Skin epidermis (tissue), 12 donors: ENCODE measurements around the gene RNF169.
"Not testable (repeated sequence)": the region's sequence is repeated elsewhere in the genome, so short reads cannot be mapped to it uniquely, and the experiment has no call there.

ENCODE experiments used
- H3K27ac ChIP-seq, 21 experiments: fragments of 200-600 bp; sonication (generic) in 11 of 21; one replicate each; pipeline ENCODE4 v1.5.0; 2020; ENCODE audit warnings: mild to moderate bottlenecking in 3 of 21, inconsistent platforms in 2 of 21, moderate library complexity in 2 of 21
- H3K4me3 ChIP-seq, 7 experiments: fragments of 200-600 bp; sonication (generic) in 2 of 7; one replicate each; pipeline ENCODE4 v1.5.0; 2020; ENCODE audit warnings: inconsistent platforms in 2 of 7, mild to moderate bottlenecking in 2 of 7, moderate library complexity in 1 of 7

The RNF169 gene

DNA sequence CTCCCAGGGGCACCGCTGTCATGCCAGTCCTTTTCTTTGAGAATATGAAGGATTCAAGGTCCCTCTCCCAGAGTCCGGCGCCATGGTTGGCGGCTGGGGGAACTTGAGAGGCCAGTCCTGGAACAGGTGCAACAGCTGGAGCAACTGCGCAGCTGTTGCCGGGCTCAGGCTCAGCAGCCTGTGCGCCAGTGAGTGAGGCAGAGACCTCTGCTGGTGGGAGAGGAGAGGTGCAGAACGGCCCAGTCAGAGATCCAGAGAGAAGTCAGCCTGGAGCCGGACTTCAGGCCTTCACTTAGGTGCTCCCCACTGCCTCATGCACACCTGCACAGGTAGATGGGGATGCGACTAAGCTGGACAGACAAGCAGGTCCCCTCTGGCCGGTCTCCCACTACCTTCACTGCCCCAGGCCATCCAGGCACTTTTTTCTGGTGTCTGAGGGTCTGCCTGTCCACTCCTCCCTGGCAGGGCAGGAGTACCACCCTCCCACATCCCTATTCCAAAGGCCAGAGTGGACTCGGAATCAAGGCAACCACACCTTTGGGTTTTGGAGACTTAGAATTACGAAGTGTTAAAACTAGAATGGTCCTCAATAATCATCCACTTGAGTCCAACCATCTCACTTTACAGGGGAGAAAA is 22.0 kb upstream of the RNF169 start:
- Histone ChIP-seq H3K4me3 (no peak overlapping the region), H3K27ac (no peak overlapping the region)

DNA sequence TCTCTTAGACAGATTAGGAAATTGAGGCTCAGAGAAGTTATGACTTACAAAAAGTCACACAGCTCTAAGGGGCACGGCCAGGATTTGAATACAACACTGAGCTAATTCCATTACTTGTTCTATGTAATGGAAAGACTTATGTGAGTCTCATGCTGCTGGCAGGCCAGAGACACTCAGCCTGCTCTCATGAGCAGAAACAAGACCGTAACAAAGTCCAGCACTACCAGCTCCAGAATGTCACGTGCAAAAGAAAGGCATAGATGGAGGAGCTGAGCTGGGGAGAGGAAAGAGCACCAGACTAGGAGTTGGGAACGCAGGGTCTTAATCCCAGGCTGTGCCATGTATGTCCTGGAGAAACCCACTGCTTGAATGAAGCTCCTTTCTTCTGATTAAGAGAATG is 19.3 kb upstream of the RNF169 start:
- Histone ChIP-seq H3K27ac (no peak overlapping the region), H3K4me3 (no peak overlapping the region)

DNA sequence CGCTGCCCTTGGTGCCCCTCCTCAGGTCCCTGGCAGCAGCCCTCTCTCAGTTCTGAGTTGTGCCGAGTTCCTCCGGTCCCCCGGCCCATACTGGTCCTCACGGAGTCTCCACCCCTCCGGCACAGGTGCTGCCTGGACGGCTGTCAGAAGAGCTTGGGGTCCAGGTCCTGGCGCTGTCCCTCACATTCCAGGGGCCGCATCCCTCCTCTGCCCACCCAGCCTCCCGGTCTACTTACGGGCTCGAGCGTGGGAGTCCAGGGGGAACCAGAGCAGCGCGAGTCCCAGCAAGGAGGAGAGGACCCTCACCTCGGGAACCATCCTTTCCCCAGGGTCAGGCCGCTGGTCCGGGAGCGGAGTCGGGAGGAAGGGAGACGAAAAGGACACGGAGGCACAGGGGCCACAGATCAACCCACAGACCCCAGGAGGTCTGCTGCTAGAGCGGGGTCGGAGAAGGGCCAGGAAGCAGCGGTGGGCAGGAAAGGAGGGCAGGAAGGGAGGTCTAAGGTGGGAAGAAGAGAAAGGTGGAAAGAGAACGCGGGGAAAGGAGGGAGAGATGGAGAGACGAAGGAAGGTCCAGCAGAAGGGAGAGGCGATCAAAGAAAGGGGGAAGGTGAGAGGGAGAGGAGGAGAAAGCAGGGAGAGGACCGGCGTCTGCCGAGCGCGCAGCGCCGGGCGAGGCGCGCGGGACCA is 17.9 kb upstream of the RNF169 start:
- Histone ChIP-seq H3K27ac (no peak overlapping the region), H3K4me3 (no peak overlapping the region)

DNA sequence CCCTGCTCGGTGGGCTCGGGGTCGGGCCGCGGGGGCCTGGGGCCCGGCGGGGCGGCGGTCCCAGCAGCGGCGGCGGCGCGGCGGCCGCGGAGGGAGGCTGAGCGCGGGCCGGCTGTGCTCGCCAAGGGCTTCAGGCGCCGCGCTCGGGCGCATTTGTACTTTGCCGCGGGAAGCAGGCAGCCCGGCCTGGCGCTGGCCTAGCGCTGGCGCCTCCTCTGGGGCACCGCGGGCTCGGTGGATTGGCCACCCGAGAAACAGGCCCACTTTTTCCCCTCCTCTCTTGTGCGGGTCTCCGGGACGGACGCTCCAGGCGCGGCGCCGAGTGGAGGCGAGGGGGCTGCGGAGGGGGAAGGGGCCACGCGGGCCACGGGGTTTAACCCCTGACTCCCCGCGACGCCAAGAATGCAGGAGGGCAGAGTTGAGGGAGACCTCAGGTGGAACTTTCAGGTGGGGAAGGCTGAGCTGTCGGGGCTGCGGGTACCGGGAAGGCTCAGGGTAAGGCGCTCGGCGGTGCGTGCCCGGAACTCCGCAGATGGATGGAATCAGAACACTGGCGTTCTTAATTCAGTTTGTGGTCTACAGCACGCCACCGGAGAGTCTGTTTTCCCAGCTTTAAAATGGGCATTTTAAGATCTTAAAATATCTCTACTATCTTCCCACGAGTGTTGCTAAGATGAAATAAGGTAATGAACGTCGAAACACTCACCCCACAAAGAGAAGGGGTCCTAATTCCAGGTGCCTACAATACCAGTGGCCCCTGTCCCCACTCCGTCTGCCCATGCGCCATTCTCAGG is 17.2 kb upstream of the RNF169 start, which contains the start of gene CHRDL2:
Gene CHRDL2 (minus strand): TSS at position 126 of the 794 bp plus-strand sequence. CDS start 538 bp downstream, outside the sequence.
- no peak within 1 kb of the TSS for H3K27ac ChIP-seq
- H3K4me3 ChIP-seq = peak within 1 kb of the TSS in 2 of 7 experiments; percentile 23 to 26

DNA sequence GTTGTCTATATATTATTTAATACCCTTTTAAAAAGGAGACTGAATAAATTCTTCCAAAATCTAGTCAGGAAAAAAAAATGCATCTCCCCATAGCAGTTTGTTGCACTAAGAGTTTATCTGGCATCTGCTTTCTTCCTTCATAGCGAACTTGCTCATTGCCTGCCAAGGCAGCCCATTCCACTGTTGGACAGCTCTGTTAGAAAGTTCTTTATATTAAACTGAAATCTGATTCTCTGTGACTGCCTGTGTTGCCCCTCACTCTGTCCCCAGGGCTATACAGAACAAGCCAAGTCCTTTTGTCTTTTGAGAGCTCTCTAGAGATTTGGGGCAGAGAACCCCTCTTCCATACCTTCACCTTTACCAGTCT is 14.1 kb upstream of the RNF169 start:
- no peak overlapping the region for H3K4me3 ChIP-seq
- H3K27ac ChIP-seq = no peak overlapping the region

DNA sequence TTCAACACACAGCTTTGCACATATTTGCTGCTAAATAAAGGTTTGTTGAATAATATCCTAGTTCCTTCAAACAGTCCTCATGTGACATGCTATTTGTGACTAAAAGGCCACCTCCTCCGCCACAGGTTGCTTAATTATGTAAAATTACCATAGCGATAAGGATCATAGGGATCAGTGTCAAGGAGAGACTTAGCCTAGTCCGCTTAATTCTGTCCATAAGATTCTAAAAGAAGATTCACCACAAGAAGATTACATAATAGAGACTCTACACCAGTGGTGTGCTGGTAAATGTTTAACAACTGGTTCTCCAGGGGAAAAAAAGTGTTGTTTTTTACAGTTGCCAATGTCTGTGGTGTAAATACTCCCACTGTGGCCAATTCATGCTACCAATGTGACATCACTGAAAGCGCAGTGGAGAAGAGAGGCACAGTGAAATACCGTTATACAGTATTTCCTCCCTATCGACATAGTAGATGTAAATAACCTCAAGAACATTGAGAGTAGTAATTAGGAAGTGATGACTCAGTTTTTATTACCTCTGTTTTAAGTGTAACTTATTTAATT is 13.2 kb upstream of the RNF169 start:
- no peak overlapping the region for H3K4me3 ChIP-seq
- H3K27ac ChIP-seq = no peak overlapping the region

DNA sequence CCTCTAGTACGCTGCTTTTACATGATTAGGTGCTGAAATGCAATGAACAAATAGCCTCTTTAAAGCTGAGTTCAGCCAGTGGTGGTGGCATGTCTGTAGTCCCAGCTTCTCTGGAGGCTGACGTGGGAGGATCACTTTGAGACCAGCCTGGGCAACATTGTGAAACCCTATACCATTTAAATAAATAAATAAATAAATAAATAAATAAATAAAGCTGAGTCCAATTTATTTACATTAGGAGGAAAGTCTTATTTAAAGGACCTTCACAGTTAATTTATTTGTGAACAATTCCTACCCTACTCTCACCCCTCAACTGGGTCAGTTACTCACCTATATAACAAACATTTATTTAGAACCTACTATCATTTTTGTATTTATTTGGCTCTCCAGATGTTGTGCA is 12.6 kb upstream of the RNF169 start:
- no peak overlapping the region for H3K4me3 ChIP-seq
- no peak overlapping the region for H3K27ac ChIP-seq

DNA sequence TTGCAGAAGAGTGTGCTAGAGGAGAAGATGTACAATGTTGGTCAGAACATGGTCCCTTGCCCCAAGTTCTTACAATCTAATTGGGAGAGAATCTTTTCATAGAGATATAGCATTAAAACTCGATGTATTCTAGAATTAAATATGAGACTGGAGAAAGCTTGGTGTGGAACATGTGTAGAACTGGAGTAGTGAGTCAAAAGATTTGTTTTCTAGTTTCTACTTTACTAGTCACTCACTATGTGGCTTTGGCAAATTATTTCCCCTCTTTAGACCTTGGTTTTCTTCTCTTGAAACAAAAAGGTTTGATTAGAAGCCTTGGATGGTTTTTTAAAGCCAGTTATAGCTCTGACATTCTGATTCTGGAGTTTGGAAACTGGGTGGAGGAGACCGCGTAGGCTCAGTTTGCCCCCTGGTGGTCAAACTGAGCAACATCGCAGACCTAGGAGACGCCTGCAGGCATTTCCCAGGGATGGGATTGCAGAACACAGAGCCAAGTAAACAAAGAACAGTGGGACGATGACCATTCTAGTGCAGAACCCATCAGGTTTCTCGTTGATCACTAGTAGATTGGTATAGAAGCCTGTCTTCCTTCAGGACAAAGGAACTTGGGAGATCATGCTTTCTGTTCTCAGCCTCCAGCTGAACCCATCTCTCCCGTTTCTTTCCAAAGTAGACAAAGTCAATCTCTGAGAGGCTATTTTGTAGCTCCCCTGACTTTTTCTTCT is 8.9 kb upstream of the RNF169 start:
- Histone ChIP-seq H3K27ac (no peak overlapping the region), H3K4me3 (no peak overlapping the region)

DNA sequence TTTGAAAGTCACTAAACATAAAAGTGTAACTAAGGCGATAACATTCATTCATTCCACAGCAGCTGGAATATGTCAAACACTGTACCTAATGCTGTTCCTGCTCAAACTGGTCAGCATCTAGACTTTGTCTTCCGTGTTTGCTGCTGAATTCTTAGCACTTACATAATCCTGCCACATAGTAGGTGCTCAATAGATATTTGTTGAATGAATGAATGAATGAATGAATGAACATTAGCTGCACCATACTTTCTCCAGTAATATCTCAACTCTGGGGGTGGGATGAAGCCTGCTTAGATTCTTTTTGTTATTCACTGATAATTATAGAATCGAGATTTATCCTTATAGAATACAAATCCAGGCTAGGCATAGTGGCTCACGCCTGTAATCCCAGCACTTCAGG is 6.6 kb upstream of the RNF169 start:
- Histone ChIP-seq H3K4me3 (no peak overlapping the region), H3K27ac (no peak overlapping the region)

DNA sequence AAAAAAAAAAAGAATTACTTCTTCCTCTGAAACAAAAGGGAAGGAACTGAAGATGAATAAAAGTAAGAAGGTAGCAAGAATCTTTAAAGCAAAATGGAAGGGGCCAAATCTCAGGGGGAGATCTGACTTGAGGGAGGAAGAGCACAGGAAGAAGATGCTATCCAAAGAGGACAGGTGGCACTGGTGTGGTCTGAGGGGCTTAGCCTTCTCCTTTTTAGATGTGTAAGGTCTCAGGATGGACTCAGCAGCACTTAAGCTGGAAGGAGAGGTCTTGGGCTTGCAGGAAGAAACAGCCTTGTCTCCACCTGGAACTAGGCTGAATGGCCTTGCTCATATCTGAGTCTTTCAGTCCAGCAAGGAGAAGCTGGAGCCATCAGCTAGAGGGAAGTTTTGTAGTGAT is 5.0 kb upstream of the RNF169 start:
- no peak overlapping the region for H3K27ac ChIP-seq
- no peak overlapping the region for H3K4me3 ChIP-seq

DNA sequence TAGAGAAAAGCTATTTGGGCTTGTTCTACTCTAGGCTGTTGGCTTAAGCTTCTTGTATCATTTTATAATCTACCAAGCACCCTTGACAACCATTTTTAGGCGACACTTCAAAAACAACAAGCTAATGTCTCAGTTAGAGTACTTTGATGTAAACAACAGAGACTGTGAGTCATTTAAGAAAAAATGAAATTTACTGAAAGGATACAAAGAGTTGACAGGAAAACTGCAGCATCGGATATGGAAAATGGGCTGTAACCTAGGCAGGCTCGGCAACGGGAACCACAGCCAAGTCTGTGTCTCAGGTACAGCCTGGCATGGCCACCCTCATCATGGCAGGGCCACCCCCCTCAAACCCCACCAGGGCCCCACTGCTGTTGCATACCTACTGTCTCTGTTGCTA is 4.4 kb upstream of the RNF169 start:
- Histone ChIP-seq H3K27ac (no peak overlapping the region), H3K4me3 (no peak overlapping the region)

DNA sequence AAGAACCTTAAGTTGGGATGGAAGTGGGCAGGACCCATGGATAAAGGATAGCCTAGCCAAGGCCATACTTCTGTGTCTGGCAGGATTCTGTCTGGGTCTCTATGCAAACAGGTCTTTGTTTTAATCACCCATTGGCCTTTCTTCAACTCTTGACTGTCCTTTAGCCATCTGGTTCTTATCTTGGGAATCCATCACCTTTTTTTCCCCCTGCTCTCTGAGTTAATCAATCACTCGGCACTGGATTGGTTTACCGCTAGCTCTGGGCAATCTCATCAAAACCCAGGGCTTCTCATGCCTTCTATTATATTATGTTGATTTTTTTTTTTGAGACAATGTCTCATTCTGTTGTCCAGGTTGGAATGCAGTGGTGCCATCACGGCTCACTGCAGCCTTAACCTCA is 1.8 kb upstream of the RNF169 start:
- Histone ChIP-seq H3K4me3 (no peak overlapping the region), H3K27ac (no peak overlapping the region)

DNA sequence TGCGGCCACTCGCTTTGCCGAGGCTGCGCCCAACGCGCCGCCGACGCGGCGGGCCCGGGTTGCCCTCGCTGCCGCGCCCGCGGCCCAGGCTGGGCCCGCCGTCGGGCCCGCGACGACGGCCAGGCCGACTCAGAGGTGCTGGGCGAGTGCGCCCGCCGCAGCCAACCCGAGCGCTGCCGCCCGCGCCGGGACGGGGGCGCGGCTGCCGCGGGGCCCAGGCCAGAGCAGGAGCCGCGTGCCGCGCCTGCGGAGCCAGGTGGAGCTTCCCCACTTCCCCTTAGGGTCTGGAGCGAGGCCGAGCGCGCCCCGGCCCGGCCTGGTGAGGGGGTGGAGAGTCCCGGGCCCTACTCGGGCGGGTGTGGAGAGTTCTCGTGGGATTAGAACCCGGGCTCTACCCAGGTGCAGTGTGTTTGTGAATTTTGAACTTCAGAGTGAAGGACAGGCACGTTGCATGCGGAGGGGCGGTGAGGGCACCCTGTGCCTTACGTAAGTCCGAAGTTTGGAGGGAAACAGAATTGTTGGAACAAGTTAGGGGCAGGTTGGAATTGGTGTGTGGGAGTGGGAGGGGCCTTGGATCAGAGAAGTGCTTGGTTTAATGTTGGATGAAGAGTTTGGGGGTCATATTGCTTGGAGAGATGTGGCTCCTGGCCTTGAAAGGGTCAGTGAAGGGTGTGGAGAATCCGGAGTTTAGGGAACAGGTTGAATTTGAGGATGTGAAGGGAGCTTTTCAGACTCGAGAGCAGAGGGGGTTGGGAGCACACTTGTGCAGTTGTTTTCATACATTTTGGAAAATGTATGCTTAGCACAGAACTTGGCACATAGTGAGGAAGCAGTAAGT is 697 bp downstream of the RNF169 start:
- peak overlapping the region; percentile 50 to 84 (median 72) for H3K4me3 ChIP-seq
- peak overlapping the region; percentile 84 to 99 (median 97) for H3K27ac ChIP-seq

DNA sequence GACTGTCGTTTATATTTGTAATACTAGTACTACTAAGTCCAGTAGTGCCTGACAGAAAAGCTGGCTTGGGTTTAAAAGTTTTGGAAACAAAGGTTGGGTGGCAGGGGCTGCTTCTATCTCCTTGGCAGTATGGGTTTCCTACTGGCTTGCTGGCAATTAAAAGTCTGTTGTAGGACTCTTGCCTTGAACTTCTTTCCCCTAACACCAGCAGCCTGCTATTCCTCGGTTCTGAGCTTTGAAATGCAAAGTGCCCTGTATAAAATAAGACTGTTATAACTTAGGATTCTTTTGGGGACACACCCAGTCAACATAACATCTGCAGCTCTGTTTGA is 1.3 kb downstream of the RNF169 start:
- Histone ChIP-seq H3K27ac (peak overlapping the region in 14 of 21 experiments; percentile 3 to 99 (median 96)), H3K4me3 (peak overlapping the region; percentile 50 to 84 (median 72))

DNA sequence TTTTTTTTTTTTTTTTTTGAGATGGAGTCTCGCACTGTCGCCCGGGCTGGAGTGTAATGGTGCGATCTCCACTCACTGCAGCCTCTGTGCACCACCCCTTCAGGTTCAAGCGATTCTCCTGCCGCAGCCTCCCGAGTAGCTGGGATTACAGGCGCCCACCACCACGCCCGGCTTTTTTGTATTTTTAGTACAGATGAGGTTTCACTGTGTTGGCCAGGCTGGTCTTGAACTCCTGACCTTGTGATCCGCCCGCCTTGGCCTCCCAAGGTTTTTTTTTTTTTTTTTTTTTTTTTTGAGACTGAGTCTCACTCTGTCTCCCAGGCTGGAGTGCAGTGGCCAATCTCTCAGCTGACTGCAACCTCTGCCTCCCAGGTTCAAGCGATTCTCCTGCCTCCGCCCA is 1.9 kb downstream of the RNF169 start:
- H3K27ac ChIP-seq, H3K4me3 ChIP-seq: not testable (repeated sequence)

DNA sequence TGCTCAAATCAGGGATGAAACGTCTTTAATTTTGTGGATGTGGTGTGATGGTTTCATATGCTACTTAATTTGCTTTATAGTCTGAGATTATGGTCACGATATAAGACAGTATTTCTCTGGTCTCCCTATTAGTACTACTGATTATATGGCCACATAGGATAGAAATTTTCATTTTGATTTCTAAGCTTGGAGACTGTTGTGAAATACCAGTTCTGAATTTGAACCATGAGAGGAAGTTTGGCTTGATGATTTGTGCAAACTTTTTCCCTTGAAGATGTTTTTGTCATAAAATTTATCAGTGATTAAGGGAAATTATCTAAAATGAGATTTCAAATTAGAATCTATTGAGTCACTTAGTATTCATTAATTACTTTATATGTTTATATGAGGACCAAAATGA is 2.7 kb downstream of the RNF169 start:
- no peak overlapping the region for H3K27ac ChIP-seq
- no peak overlapping the region for H3K4me3 ChIP-seq

DNA sequence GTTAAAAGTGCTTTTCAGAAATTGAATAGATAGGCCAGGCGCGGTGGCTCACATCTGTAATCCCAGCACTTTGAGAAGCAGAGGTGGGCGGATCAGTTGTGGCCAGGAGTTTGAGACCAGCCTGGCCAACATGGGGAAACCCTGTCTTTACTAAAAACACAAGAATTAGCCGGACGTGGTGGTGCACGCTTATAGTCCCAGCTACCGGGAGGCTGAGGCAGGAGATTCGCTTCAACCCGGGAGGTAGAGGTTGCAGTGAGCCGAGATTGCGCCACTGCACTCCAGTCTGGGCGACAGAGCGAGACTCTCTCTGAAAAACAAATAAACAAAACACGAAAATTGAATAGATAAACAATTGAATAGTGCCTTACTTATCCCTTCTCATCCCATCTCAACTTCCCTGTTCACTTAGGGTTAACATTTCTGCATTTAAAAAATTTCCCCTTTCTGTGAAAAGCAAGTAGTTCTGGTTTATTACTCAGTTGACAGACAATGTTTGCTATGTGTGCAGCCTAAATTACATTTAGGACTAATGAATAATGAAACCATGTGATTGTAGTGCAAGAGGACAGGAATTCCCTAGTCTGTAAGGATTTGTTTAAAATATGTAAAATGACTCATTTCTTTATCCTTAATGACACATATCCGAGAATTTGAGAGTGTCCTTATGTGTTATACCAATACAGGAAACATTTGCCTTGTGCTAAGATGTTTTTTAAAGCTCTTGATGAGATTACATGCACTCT is 6.0 kb downstream of the RNF169 start:
- H3K4me3 ChIP-seq = no peak overlapping the region
- H3K27ac ChIP-seq = peak overlapping the region in 7 of 21 experiments; percentile 7 to 75 (median 38)

DNA sequence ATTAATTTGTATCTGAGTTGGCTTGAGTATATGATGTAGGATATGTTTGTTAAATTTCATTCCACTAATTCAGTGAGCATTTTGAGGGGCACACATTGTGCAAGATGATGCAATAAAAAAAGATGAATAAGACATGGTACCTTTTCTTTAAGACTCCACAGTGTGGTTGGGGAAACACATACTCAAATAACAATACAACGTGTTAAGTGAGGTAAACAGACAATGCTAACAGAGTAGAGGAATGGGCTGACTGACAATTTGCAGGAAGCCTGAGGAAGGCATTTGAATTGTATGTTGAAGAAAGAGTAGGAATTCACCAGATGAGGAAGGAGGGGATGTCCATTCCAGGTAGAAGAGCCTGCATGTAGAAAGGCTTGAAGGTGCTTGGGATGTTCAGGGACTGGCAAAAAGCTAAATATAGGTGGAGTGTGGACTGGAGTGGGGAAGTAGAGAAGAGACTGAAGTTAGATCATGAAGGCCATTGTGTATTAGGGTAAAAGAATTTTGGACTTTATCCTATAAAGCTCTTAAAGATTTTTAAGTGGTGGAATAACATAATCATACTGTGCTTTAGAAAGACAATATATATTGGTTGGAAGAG is 6.8 kb downstream of the RNF169 start:
- peak overlapping the region in 6 of 21 experiments; percentile 8 to 75 (median 28) for H3K27ac ChIP-seq

More for the DNA sequence above, 6.8 kb downstream of the RNF169 start:
- H3K4me3 ChIP-seq = no peak overlapping the region
